Dermis lymphatic vessel endothelial cell (primary cell): ENCODE measurements around the gene COL4A3. TPM values are rescaled to one million over a fixed set of nuclear protein-coding genes. Genes with fewer than 3 reads are reported as not detected.

Experiments
- total RNA-seq: library from RNA; depleted of rRNA; stranded (reverse); fragments of >200 nt; gene quantifications from 2 replicates; pipeline ENCODE4 v1.2.1, GENCODE V29; 2014

Gene COL4A3
- total RNA-seq = 0.11 TPM in 1 of 2 replicates, not detected in the other

DNA sequence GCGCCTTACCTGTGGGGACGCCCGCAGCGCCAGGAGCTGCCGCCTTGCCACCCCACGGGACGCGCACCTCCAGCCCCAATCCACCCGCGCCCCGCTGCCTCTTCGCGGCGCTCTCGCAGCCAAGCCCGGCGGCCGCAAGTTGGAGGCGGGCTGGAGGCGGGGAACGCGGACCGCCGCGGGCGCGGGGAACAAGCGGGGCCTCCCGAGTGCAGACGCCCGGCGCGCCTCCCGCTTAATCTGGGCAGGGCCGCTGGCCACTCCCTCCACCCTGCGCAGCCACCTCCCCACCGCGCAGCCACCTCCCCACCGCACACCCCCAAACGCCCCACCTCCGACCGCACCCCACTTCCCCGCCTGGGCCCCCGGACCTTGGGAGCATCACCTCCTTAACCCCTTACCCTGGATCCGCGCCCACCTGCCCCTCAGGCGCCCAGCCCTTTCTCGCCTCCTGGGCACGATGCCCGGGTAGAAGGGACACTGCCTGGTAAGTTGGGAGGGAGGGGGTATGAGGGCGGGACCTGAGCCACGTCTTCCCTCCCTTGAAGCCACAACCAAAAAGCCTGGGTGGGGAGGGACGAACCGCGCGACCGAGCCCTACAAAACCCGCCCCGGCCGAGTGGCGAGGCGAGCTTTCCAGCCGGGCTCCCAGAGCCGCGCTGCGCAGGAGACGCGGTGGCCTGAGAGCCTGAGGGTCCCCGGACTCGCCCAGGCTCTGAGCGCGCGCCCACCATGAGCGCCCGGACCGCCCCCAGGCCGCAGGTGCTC is at the start of gene COL4A3, which contains the start of gene COL4A4:
COL4A3 (plus strand) TSS at position 627 of the 765 bp plus-strand sequence; CDS start at position 730, 103 bp downstream.
COL4A4 (minus strand) TSS at position 208 of the 765 bp plus-strand sequence. CDS start 16,722 bp downstream, outside the sequence.

GRCh38 chr2:227324995-227325838 is 160.8 kb downstream of the COL4A3 start, which contains the start of gene MFF:
MFF (plus strand) TSS chr2:227325251; CDS start chr2:227330666, 5,415 bp downstream.

Other genes starting within 250 kb of the COL4A3 start
- gene COL4A4, start 419 bp upstream of the COL4A3 start, total RNA-seq = under 0.01 TPM in 2 replicates
- gene MFF, start 160.6 kb downstream of the COL4A3 start, total RNA-seq = 39.9 and 49.1 TPM in 2 replicates
- gene TM4SF20, start 214.7 kb downstream of the COL4A3 start, total RNA-seq = not detected in 2 replicates
- not detected in 2 replicates for gene SCYGR1, start 223.3 kb downstream of the COL4A3 start, total RNA-seq